ENCODE results near the gene LRRC75A.

LRRC75A gene

DNA sequence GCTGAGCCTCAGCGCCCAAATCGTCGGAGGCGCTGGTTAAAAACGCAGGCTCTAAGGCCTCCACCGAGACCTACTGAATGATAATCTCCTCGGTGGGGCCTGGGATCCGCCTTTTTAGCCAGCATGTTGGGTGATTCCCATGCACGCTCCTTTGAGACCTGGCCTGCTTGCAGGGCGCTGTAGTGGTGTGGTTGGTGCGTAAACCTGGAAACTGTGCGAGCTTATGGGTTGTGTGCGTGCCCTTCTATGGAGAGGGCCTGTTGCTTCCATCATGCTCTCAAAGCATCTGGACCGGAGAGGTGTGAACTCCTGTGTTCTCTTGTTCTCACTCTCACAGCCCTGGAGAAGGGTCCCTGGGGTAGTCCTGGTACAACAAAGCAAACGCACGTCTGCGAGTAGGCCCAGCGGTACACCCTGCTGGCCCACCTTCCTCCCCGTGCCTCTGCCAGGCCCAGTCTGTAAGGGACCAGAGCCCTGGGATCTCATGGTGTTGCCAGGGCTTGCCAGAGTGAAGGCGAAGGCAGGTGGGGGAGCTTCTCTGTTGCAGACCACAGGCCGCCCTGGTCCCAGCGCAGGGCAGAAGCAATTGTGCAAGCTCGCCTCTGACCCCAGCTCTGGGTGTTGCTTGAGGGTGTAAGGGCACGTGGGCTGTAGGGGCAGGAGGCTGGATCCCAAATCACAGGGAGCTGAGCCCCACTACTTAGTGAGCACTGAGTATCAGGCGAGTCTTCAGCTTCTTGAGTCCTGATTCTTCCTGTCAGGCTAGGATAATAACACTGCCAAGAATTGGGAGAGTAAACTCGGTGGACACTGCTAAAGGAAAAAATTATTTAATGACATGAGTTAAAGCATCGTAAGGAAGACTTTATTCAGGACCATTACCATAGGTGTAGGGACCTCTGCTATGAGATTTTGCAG, 879 bp upstream of the LRRC75A start:
- DNase-seq, result no peak

DNA sequence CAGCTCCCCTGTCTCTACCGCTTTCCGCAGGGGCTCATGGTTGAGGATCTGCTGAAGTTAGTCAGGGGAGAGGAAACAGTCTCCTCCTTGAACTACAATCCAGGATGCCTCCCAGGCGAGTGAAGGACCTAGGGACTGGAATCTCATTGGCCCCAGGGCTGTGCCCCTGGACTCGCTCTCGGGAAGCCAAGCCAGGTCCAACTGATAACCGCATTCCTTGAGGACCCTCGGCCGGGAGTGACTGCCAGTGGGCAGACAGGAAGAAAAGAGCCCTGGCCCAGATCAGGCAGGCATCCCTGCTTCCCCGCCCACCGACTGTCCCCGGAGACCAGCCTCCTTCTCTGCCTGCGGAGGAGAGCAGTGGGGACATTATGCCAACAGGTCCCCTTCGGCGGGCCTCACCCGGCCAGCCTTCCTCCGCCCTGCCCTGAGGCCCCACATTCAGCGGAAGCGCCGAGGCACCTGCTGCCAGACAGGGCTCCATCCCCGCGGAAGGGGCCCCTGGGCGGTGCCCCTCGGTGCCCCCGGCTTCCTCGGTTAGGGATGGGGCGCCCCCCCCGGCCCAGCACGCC, 776 bp downstream of the LRRC75A start:
- DNase-seq, result no peak

DNA sequence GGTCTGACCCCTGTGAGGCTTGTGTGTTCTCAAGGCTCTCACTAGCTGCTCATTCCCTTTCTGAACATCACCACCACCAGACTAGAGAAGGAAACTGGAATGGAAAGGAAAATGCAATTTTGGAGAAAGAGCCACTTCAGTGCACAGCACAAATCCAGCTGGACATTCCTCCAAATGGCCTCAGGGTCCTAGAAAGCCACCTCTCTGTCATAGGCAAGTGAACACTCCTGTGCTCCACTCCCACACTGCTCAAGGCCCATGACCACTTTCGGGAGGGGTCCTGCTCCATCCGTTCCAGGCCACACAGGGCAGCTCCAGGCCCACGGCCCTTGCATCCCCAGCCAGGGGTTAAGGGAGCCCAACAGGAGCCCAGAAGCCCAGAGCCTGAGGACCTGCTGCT, 2.6 kb downstream of the LRRC75A start:
- no peak for DNase-seq

DNA sequence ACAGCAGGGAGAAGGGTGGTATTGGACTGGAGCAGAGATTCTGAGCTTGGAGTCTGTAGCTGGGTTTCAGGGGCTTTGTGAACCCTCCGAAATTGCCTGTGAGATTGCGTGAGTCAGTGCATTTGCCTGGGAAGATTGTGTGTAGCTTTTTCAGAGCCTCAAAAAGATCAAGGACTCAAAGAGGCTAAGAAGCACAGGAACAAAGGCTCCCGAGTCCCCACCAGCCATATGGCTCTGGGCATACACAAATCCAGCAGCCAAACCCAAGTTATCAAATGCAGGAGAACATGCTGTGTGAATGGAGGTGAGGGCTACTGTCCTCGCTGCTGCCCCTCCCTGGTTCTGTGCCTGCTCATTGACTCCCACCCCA, 3.0 kb downstream of the LRRC75A start:
- DNase-seq, result no peak

DNA sequence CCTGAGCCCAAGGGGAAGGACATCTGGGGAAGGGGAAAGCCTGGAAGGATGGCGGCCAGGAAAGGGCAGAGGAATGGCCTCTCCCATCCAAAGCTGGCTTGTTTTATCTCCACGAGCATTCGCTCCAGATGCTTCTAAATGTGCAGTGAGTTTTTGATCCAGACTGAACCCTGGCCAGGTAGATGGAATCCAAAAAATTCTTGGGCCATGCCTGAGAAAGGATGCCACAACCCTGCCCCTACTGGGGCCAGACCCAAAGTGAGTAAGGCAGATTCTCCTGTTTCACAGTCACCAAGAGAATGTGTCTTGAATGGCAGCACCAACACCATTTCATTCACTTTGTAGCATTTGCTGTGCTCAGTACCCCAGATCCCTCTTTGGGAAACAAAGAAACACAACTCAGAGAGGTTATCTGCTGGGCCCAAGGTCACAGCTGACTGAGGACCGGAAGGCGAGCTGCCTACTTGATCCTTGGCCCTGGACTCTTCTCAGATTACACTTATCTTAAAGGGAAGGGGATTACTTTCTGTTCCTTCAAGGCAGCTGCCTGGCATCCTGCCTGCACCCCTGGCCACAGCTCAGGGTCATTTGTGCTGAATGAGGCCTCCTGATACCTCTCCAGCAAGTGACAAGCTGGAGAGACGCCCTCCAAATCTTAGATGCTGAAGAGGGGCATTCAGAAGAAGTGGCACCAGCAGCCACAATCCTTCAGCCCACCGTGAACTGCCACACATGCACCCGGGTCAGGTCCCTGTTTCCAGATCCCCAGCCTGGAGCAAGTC, 3.6 kb downstream of the LRRC75A start:
- DNase-seq, result no peak

DNA sequence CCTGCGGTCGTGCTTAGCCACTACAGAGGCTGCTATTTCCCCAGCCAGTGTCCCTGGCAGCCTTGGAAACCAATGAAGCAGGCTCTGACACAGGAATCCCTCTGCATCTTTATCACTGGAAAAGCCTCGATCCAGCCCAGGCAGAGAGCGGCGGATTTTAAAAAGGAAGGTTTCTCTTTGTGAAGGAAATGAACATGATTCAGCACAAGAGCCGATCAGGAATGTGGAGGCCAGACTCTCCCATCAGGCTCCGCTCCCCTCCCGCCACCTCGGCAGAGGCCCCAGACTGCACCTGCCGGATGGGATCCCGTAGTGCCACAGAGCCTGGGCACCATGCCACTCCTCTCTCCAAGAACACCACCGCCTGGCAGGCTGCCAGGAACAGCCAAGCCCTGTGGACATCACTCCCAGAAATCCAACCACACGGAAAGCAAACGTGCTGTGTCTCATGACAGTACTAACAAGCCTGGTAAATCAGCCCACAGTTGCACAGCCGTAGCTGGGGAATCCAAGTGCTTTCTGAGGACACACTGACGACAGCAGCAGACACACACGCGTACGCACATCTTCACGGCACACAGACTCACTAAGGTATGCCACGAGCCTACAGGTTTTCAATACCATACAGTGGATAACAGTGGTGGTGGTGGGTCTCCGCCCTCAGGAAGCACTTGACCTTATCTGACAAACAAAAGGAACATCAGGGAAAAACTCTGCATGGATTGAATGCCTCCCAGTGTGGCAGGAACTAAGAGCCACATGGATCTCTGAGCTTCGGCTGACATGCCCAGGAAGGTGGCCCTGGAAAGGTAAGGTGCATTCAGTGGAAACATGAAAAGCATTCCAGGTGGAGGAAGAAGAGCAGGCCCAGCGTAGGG, 5.4 kb downstream of the LRRC75A start:
- DNase-seq, result no peak

DNA sequence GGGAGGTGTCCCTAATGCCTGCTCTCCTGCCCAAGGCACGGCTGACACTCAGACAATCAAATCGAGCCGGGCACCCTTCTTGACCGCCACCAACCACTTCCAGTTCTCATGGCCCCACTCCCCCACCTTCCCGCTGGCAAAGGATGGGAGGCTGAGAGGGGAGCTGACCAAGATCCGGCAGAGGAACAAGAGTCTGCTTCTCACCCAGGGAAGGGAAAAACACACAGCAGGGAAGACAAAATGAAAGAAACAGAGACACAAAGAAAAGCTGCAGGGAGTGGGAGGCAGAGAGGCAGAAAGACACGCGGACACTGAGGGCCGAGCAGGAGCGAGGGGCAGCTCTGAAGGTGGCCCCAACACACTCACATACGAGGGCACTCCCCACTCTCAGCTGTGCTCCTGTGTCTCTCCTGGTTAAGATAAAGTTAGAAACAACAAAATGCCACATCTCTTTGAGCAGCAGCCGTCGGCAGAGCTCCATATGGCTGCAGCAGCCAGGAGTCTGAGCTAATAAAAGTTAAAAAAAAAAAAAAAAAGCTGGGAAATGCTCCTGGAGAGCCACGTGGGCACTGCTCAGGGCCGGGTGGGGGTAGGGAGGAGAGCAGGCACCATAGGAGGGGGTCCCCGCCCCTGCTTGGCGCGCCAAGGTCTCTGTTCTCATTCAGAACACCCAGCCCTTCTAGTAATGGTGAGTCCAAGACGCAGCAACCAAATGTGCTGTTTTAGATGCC, 7.4 kb downstream of the LRRC75A start:
- DNase-seq, result no peak

DNA sequence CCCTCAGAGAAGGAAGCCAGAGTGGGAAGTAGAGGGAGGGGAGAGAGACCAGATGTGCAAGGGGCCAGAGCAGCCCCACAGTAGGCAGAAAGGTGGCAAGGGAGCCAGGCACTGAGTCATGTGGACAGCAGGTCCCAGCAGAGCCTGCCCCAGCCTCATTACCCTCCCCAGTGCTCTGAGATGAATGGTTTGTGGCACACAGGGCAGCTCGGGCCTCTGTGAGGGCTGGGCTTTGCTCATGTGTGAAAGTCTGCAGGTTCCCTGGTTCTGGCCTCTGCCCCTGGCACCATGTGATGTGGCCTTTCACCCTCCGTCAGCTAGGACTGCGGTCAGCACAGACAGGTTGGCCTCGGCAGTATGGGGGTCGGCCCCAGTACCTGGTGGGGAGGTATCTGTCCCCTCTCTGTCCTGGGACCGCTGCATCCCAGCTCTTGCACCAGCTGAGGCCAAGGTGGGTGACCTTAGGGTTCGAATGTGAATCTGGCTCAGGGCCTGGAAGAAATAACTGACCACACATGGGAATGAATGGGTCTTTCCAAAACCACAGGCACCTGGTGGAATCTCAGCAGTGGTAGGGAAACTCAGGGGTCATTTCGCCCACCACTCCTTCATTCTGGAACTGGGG, 8.9 kb downstream of the LRRC75A start:
- no peak for DNase-seq

DNA sequence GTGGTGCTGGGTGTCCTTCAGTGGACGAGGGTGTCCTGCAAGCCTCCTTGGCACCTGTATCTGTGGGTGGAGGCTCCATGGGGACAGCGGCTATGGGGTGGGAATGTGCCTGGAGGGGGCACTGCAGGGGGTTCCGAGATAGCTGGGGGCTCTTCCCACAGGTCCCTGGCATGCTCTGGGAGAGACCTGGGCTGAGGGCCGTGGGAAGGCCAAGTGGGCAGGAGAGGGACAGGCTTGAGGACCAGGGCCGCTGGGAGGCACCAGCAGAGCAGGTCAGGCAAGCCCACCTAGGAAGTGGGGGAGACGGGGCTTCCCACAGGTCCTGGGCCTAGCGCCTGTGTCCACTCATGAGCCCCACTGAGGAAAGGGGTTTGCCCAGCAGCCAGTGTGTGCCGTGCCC, 9.7 kb downstream of the LRRC75A start:
- no peak for DNase-seq

DNA sequence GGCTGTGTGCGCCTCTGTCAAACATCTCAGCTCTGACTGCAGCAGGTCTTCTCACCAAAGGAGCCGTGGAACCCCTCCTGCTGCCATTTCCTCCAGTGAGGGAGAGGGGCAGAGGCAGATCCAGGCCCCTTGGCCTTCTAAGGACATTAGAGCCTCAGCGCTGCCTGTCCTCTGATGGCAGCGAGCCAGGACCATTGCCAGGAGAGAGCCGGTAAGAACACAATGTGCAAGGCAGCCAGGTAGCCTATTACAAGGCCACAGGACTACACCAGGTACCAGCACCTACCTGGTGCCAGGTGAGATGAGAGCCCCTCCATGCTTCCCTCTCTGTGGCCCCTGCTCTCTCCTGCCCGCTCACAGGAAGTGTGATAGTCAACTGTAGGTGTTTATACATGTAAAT, 11.0 kb downstream of the LRRC75A start:
- DNase-seq, result no peak

DNA sequence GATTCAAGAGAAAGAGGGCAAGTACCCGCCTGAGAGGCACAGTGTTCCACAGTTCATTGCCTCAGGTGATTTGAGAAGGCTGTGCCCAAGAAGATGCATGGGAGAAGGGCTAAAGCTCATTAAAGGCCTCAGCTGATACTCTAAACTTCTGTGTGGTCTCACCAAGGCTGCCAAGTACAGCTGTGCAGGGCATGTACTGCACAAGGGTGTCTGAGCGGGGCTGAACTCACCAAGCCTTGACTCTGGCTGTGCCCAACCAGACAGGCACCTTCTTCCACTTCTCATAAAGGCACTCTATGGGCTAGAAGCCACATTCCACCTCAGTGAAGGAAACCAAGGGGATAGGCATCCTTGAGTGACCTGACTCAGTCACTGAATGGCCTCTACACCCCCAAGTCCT, 12.7 kb downstream of the LRRC75A start:
- DNase-seq, result no peak

DNA sequence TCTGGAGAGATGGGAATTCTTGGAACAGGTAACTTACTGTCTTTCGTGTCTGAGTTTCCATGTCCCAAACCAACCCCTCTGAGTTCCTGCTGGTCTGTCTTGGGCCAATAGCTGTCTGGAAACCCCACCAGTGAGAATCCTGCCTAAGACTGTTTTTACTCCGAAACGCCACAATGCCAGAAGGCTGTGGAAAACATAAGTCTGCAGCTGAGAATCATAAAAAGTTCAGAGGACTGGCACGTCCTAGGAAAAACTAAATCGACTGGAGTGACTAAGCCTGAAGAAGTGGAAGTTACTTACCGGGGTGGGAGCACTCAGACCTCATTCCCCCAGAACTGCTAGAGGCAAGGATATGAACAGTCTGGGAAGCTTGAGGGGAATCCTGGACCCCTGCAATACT, 13.3 kb downstream of the LRRC75A start:
- no peak for DNase-seq

DNA sequence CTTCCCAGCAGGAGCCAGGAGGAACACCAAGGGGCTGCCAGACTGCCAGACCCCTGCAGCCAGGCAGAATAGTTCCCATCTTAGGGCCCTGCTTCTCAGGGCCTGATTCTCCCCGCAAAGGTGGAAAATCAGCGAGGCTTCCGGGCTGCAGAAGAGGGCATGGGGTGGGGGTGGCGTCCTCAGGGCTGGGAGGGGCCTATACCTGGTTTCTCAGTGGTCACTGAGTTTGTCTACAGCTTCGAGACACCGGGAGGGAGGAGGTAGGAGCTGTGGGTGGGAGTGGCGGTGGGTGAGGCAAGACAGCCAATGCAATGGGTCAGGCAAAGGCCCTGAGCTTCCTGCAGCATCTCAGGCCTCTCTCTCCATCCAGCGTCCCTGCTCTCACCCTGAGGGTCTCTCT, 14.3 kb downstream of the LRRC75A start:
- no peak for DNase-seq

DNA sequence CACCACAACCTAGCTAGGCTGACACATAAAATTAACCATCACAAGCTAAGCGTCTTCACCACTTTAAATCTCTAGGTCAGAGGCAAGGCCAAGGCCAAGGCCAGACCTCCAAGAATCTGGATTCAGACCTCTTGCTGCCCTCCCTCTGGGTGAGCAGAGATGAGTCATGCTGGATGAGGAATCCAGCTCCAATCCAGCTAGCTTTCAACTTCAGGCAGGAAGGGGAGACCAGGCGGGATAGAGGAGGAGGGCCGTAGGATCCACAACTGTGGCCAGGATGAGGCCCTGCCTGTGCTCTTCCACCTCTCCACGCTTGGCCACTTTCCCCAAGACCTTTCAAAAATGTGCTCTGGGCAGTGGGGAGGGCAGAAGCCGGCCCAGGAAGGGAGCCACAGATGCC, 14.7 kb downstream of the LRRC75A start:
- no peak for DNase-seq

DNA sequence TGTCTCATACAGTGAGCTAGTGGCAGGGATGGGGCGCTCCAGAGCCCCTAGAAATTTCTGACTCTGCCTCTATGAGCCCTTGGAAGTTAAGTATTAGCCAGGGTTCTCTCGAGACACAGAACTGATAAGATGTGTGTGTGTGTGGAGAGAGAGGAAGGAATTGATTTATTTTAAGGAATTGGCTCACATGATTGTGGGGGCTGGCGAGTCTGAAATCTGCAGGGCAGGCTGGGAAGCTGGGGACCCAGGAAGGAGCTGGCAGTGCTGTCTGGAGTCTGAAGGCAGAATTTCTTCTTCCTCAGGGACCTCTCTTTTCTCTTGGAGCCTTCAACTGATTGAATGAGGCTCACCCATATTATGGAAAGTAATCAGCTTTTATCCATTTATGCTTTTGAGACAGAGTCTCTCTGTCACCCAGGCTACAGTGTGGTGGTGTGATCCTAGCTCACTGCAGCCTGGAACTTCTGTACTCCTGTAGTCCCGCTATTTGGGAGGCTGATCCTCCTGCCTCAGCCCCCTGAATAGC, 16.8 kb downstream of the LRRC75A start:
- no peak for DNase-seq

DNA sequence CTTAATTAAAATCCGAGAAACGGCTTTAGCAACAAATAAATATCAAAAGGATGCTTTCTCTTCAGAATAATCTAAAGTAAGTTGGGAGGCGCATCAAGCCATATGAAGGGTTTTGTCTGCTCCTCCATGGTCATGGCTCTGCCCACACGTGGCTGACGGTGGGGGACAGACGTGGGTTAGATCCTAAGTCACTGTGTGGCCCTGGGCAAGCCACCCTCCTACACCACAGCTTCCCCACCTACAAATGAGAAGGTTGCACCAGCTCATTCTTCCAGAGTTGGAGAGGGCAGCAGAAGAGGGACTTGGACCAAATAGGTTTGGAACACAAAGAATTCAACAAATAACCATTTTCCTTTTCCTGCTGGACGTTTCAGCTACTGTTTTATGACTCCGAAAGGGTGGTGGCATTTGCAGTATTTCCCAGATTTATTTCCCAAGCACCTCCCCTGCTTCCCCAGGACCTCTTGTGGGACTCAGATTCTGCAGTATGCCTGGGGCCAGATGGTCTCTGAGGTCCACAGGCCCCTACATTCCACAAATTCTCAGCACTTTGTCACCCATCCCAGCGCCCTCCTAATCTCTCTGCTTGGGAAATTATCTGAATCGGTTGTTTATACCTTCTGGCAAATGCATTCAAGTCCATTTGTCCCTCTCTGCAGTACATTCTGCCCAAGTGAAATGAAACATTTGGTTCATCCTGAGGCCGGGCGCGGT, 17.8 kb downstream of the LRRC75A start:
- DNase-seq, result no peak

DNA sequence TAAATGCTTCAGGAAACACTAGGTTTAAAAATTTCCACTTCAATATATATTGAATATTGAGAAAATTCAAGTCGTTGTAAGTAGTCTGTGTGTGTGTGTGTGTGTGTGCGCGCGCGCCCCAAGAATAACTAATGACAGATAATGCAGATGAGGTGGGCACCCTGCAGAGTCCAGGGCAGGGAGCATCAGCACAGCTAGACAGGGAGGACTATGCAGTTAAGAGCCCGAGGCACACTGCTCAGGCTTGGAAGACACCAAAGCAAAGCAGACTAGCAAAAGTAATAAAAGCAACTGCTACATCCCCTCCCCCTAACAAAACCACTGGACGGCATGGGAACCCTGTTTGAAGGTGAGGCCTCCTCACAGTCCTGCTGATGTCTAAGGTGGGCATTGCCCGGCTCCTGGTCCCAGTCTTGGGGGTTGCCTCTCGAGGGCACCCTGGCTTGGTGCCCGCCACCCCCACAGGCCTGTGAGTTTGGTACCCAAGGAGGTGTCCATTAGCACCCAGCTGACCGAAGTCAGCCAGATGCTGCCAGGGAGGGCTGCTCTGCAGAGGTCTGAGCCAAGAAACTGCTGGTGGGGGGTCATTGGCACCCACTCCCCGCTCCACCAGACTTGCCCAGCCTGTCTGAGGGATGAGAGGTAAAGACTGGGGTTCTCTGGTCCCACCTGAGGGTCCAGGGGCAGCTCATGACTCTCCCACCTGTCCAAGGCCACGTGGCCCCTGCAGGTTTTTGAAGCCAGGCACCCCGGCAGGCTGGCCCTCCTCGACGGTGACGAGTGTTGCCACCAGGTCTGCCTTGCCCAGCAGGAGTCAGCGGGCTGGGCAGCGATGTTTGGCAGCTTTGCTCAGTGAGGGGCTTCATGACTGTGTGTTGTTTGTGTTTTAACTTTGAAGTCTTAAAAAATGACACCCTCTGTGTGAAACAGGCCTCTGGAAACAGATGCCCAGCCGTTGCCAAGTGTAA, 18.7 kb downstream of the LRRC75A start:
- DNase-seq, result no peak

DNA sequence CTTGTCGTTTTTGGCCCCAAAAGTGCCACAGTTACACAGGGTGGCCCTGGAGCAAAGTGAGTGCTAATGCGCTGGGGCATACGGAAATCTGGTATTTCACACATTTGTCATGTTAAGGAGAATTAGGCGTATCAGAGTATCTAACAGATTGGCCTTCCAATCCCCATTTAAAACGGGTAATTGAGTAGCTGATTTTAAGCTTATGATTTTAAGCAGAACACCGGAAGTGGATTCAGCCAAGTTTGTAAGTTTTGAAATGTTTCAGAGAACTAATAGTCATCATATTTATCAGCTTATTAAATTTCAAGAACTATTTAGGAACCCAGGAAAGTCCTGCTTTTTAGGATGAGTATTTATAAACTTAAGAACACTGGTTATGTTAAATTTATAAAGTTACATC, 19.5 kb downstream of the LRRC75A start:
- no peak for DNase-seq

DNA sequence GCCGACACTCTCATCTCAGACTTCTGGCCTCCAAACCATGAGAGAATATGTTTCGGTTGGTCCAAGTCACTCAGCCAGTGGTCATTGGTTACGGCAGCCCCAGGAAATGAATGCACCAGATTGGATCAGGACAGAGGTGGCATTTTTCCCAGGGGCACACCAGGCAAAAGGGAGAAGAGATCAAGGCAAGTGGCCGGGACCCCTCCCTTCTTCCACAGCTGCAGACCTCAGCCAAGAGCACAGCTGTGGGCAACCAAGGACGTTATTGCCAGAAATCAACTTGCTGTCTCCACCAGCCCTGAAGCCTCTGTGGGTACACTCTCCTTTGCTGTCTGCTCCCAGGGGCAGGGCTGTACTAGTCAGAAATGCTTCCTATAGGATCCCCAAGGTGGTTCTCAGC, 20.7 kb downstream of the LRRC75A start:
- DNase-seq, result no peak

DNA sequence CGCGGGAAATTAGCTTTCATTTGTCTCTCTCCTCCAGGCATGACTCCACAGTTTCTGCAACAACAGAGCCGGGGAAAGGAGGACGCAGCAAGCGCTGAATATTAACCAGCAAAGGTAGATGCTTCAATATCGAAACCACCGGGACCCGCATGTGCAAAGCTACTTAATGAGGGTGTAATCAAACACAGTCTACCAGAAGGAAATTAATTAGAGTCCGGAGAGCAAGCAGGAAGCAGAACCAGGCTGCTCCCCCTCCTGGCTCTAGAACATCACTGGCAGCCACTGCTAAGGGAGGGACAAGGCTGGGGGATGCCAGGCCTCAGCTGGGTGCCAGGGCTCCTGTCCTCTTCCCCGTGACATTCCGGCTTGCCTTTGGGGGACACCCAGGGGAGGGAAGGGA, 21.7 kb downstream of the LRRC75A start:
- DNase-seq, result no peak

All from activated CD4-positive, alpha-beta T cell treated with anti-CD3 and anti-CD28 coated beads, Interleukin-2, amount 50 U/mL, for 1 hour (primary cell).